Cardiac fibroblast (primary cell): Measurements from ENCODE around the gene KLHL29.

Experiments used
- DNase-seq, 2 donors: peaks; one replicate each; pipeline versions ENCODE4 v3.0.0 to v3.0.0-alpha.2; 2010; ENCODE audit warnings: low read depth in 2 of 2
- H3K4me3 ChIP-seq, 2 donors: replicated peaks in 1 of 2; 1 replicate in 1 of 2; 2 replicates in 1 of 2; pipeline ENCODE4 v1.5.1; 2011; ENCODE audit warnings: low read depth in 2 of 2, low read length in 2 of 2, mild to moderate bottlenecking in 2 of 2, moderate library complexity in 1 of 2
- TF ChIP-seq, protein P1 (sequence below): IDR thresholded peaks from one replicate; pipeline ENCODE4 v1.5.1; 2011; ENCODE audit warnings: low read depth, mild to moderate bottlenecking, low read length, inconsistent platforms

The KLHL29 gene

DNA sequence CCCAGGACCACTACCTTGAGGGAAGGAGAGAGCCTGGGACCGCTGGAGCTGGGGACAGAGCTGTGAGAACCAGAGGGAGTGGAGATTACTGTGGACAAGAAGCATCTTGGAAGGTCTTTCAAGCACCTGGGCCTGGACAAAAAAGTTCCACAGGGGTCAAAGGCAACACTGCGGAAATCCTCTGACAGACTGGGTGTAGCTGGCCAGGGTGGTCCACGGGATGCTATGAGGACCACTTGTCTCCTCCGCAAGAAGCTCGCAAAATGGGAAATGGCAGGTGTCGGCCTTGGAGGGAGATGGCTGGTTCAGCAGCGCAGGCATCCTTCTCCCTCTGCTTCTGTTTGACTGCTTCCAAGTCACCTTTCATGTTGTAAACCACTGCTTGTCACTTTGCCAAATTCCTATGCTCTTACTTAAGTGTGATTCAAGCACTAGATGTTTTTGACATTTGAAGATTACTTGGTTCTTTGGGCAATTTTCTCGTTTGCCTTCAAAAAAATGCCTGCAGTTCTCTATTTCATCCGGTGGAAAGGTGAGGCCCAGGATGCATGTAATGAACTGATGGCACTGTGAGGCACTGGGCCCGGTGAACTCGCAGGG is 27.7 kb downstream of the KLHL29 start:
- TF ChIP-seq, protein P1, sequence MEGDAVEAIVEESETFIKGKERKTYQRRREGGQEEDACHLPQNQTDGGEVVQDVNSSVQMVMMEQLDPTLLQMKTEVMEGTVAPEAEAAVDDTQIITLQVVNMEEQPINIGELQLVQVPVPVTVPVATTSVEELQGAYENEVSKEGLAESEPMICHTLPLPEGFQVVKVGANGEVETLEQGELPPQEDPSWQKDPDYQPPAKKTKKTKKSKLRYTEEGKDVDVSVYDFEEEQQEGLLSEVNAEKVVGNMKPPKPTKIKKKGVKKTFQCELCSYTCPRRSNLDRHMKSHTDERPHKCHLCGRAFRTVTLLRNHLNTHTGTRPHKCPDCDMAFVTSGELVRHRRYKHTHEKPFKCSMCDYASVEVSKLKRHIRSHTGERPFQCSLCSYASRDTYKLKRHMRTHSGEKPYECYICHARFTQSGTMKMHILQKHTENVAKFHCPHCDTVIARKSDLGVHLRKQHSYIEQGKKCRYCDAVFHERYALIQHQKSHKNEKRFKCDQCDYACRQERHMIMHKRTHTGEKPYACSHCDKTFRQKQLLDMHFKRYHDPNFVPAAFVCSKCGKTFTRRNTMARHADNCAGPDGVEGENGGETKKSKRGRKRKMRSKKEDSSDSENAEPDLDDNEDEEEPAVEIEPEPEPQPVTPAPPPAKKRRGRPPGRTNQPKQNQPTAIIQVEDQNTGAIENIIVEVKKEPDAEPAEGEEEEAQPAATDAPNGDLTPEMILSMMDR: no peak
- peak; percentile 71 to 94 for DNase-seq
- H3K4me3 ChIP-seq: no peak overlapping the region

DNA sequence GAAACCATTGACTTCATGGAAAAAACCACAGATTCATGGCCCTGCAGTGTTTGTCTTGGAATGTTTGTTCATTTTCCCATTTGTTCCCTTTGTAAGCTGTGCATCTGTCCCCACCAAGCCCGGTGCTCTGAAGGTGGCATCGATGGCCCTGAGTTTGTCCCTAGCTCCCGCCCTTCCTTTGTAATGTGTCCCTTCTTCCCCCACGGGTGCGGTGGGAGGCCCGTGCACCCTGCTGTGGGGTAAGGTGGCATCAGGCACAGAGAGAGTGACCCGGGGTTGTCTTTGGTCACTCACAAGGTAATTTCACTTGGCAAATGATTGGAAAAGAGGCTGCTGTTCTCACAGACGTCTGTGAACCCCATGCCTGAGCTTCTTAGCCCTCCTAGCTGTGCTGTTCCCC is 28.7 kb downstream of the KLHL29 start:
- TF ChIP-seq, protein P1: no peak
- DNase-seq: no peak
- H3K4me3 ChIP-seq: no peak overlapping the region

DNA sequence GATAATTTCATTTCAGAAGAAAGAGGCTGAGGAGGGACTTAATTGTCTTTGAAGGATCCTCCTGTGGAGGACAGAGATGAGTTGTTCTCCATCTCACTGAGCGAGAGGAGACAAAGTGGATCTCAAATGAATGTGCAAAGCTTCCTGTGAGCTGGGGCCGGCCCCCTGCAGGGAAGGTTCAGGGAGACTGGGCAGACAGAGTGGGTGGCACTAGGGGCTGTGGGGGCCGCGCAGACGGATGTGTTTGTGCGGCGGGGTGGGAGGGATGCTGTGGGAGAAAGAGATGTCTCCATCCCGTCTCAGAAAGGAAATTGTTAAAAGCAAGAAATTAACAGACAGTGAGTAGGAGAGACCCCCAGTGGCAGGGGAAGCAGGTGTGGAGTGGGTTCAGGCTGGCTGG is 29.1 kb downstream of the KLHL29 start:
- no peak overlapping the region for H3K4me3 ChIP-seq
- TF ChIP-seq, protein P1: no peak

DNA sequence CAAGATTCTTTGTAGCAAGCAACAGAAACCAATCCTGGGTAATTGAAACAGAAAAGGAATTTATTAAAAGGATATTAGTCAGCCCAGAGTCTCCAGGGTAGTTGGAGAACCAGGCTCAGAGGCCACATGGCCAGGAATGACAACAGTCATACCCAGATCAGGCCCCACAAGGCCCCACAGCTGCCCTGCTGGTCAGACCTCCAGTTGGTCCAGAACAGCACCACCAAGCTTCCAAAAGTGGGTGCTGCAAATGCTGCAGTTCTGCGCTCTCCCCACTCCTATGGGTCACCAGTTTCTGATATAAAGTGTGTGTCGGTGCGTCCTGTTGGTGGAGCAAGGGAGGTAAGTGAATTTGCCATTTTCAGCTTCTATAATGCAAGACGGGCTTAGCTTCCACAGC is 29.9 kb downstream of the KLHL29 start:
- TF ChIP-seq, protein P1: peak; percentile 32
- peak in 1 of 2 donors; percentile 60 for DNase-seq
- no peak overlapping the region for H3K4me3 ChIP-seq

More for the DNA sequence above, 29.1 kb downstream of the KLHL29 start:
- DNase-seq: no peak

DNA sequence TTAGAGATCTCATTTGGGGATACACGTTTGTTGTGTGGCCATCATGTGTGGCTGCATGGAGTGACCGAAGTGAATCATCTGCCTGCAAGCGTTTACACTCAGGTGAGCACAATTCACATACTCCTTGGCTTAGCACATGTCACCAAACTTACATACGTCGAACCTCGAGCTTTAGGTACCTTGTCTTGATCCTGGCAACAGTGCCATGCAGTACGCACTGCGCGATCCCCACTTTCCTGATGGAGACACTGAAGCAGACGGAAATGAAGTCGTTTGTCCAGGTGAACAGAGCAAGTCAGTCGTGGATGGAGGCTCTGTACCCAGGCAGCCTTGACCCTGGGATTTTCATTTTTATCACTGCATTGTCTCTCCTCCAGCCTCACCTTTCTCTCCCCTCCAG is 32.3 kb downstream of the KLHL29 start:
- TF ChIP-seq, protein P1: no peak
- no peak for DNase-seq
- H3K4me3 ChIP-seq: no peak overlapping the region

DNA sequence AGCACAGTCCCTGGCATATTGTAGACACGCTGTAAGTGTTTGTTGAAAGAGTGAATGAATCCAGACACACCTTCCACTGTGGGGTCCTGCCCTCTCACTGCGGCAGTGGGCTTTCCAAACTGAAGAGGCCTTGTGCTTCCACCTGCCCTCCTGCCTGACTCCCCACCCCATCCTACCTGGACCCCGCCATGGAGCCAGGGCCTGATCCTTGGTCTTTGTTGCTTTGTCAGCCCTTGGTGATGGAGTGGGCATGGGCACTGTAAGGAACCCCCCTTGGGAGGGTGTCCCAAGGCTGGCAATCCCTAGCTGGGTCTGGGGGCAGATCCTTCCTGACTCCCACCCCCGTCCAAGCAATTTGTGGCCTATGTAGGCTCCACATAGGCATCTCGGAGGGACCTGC is 33.1 kb downstream of the KLHL29 start:
- no peak for DNase-seq
- TF ChIP-seq, protein P1: no peak

DNA sequence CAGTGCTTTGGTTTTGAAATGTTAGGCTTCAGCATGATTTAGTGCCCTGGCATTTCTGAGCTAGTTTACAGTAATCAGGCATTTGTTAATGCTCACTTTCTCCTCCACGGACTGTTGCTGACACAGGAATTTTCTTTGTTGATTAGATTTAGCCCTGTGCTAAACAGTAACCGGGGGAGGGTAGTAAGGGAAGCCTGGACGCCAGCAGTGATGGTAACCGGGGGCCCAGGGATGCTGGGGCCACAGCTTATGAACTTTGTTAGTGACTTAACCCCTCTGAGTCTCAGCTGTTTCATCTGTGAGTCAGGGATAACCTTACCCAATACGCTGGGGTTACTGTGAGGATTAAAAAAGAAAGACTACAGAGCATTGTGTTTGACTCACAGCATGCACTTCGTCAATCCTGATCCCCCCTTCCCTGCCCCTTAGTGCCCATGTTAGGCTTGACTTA is 33.5 kb downstream of the KLHL29 start:
- TF ChIP-seq, protein P1: no peak
- H3K4me3 ChIP-seq: no peak overlapping the region
- DNase-seq: peak; percentile 78 to 91

More for the DNA sequence above, 33.1 kb downstream of the KLHL29 start:
- no peak overlapping the region for H3K4me3 ChIP-seq
